ENCODE results near the gene ABHD16B. TPM values are rescaled to one million over a fixed set of nuclear protein-coding genes. Genes with fewer than 3 reads are reported as not detected.

Gene ABHD16B
- total RNA-seq, 1 donor from 2014 or later = not detected

- Histone ChIP-seq H3K27me3 (ENCODE audit: control insufficient read depth, insufficient read depth, low read length) (peaks cover 11% of the 10 kb centered on the region), H3K4me3 (ENCODE audit: low read depth, low read length) (no peak overlapping the region), H3K36me3 (ENCODE audit: control insufficient read depth, insufficient read depth, low read length) (no peaks in the 10 kb centered on the region)
- FAIRE-seq (no peak), DNase-seq (ENCODE audit: low read depth) (no peak)
- TF ChIP-seq CTCF (IDR thresholded peaks at IDR 0.05; ENCODE audit: insufficient read depth, low read length, severe bottlenecking) = no peak
Observed at GRCh38 chr20:63854766-63855362, 6.4 kb upstream of the ABHD16B start.

- H3K4me3 ChIP-seq (ENCODE audit: low read depth, low read length) = no peak overlapping the region
- FAIRE-seq = no peak
- no peak for TF ChIP-seq CTCF (IDR thresholded peaks at IDR 0.05; ENCODE audit: insufficient read depth, low read length, severe bottlenecking)
Observed at GRCh38 chr20:63855363-63856097, 5.8 kb upstream of the ABHD16B start.

GRCh38 chr20:63856098-63856511, 5.2 kb upstream of the ABHD16B start:
- TF ChIP-seq CTCF (IDR thresholded peaks at IDR 0.05; ENCODE audit: insufficient read depth, low read length, severe bottlenecking) = no peak
- Histone ChIP-seq H3K4me3 (ENCODE audit: low read depth, low read length) (no peak overlapping the region), H3K27me3 (ENCODE audit: control insufficient read depth, insufficient read depth, low read length) (peaks cover 11% of the 10 kb centered on the region), H3K36me3 (ENCODE audit: control insufficient read depth, insufficient read depth, low read length) (no peaks in the 10 kb centered on the region)
- FAIRE-seq (no peak), DNase-seq (ENCODE audit: low read depth) (no peak)

More at GRCh38 chr20:63855363-63856097, 5.8 kb upstream of the ABHD16B start:
- DNase-seq (ENCODE audit: low read depth) = no peak
- Histone ChIP-seq H3K27me3 (ENCODE audit: control insufficient read depth, insufficient read depth, low read length) (peaks cover 11% of the 10 kb centered on the region), H3K36me3 (ENCODE audit: control insufficient read depth, insufficient read depth, low read length) (no peaks in the 10 kb centered on the region)

GRCh38 chr20:63857764-63858392, 3.4 kb upstream of the ABHD16B start:
- FAIRE-seq (no peak), DNase-seq (ENCODE audit: low read depth) (no peak)
- Histone ChIP-seq H3K36me3 (ENCODE audit: control insufficient read depth, insufficient read depth, low read length) (peaks cover 10% of the 10 kb centered on the region), H3K4me3 (ENCODE audit: low read depth, low read length) (no peak overlapping the region), H3K27me3 (ENCODE audit: control insufficient read depth, insufficient read depth, low read length) (peaks cover 11% of the 10 kb centered on the region)
- no peak for TF ChIP-seq CTCF (IDR thresholded peaks at IDR 0.05; ENCODE audit: insufficient read depth, low read length, severe bottlenecking)

- DNase-seq (ENCODE audit: low read depth) (no peak), FAIRE-seq (no peak)
- H3K4me3 ChIP-seq (ENCODE audit: low read depth, low read length) = no peak overlapping the region
- H3K27me3 ChIP-seq (ENCODE audit: control insufficient read depth, insufficient read depth, low read length) = peaks cover 11% of the 10 kb centered on the region
- TF ChIP-seq CTCF (IDR thresholded peaks at IDR 0.05; ENCODE audit: insufficient read depth, low read length, severe bottlenecking) = peak; percentile 23
- H3K36me3 ChIP-seq (ENCODE audit: control insufficient read depth, insufficient read depth, low read length) = peaks cover 11% of the 10 kb centered on the region
Observed at GRCh38 chr20:63858393-63859165, 2.7 kb upstream of the ABHD16B start.
